GM19397 (cell line): ENCODE measurements around the gene EML3.

Experiments used
- ATAC-seq: cut with Tn5 transposase; IDR thresholded peaks from one replicate; pipeline ENCODE4 v1.9.1; 2021; ENCODE audit warnings: mild to moderate bottlenecking, moderate library complexity; ENCODE audit not compliant: unreplicated experiment

Gene EML3

GRCh38 chr11:62553839-62554361, 58.7 kb downstream of the EML3 start:
- ATAC-seq, result no peak

GRCh38 chr11:62553080-62553838, 59.3 kb downstream of the EML3 start:
- no peak for ATAC-seq

- ATAC-seq, result no peak
Observed at GRCh38 chr11:62552485-62553079, 60.0 kb downstream of the EML3 start.
